HepG2 (cell line): ENCODE data around the gene BRPF1. TPM values are rescaled to one million over a fixed set of nuclear protein-coding genes. Genes with fewer than 3 reads are reported as not detected.

Source experiments
- CEBPG ChIP-seq: IDR thresholded peaks from 2 replicates; pipeline ENCODE4 v1.6.1; 2016
- ETV6 ChIP-seq: sonication (generic); formaldehyde crosslinking; conservative IDR thresholded peaks from 2 replicates; pipeline ENCODE4 v1.4.0; 2020; ENCODE audit warnings: missing genetic modification reagents
- KAT2B ChIP-seq: fragments of 150-350 bp; IDR thresholded peaks from 2 replicates; pipeline ENCODE4 v1.6.1; 2014; ENCODE audit warnings: low read depth, low read length, borderline replicate concordance
- KDM5B ChIP-seq: sonication (generic); formaldehyde crosslinking; IDR thresholded peaks from 2 replicates; pipeline ENCODE4 v1.4.0; 2020; ENCODE audit warnings: missing genetic modification reagents, mild to moderate bottlenecking, borderline replicate concordance
- MED13 ChIP-seq: sonication (generic); formaldehyde crosslinking; IDR thresholded peaks from 2 replicates; pipeline ENCODE4 v1.5.0; 2020; ENCODE audit warnings: missing genetic modification reagents
- NCOA5 ChIP-seq: sonication (generic); formaldehyde crosslinking; IDR thresholded peaks from 2 replicates; pipeline ENCODE4 v1.4.0; 2020; ENCODE audit warnings: missing genetic modification reagents
- PRDM10 ChIP-seq: sonication (generic); formaldehyde crosslinking; IDR thresholded peaks from 2 replicates; pipeline ENCODE4 v1.4.0; 2020; ENCODE audit warnings: low read depth, missing genetic modification reagents
- PRMT3 ChIP-seq: sonication (generic); formaldehyde crosslinking; IDR thresholded peaks from 2 replicates; pipeline ENCODE4 v1.8.1; 2022; ENCODE audit warnings: low read depth, mild to moderate bottlenecking, moderate library complexity, missing genetic modification reagents, borderline replicate concordance
- SIN3B ChIP-seq: fragments of 150-350 bp; IDR thresholded peaks from 2 replicates; pipeline ENCODE4 v1.6.1; 2014; ENCODE audit warnings: low read length
- ZFX ChIP-seq: sonication (generic); formaldehyde crosslinking; IDR thresholded peaks from 2 replicates; pipeline ENCODE4 v1.4.0; 2020; ENCODE audit warnings: mild to moderate bottlenecking, low read depth, missing genetic modification reagents, moderate library complexity
- ZGPAT ChIP-seq: IDR thresholded peaks from 2 replicates; pipeline ENCODE4 v1.6.1; 2016; ENCODE audit warnings: mild to moderate bottlenecking
- ZNF18 ChIP-seq: sonication (generic); formaldehyde crosslinking; IDR thresholded peaks from 2 replicates; pipeline ENCODE4 v1.8.0; 2022; ENCODE audit warnings: mild to moderate bottlenecking, missing genetic modification reagents; ENCODE audit not compliant: insufficient replicate concordance
- ZNF280B ChIP-seq: sonication (generic); formaldehyde crosslinking; IDR thresholded peaks from 2 replicates; pipeline ENCODE4 v1.5.0; 2020; ENCODE audit warnings: missing genetic modification reagents, mild to moderate bottlenecking, borderline replicate concordance
- ZNF317 ChIP-seq: sonication (generic); formaldehyde crosslinking; IDR thresholded peaks from 2 replicates; pipeline ENCODE4 v1.5.0; 2020; ENCODE audit warnings: mild to moderate bottlenecking, missing genetic modification reagents
- ZNF333 ChIP-seq: sonication (generic); formaldehyde crosslinking; IDR thresholded peaks from 2 replicates; pipeline ENCODE4 v1.4.0; 2020; ENCODE audit warnings: mild to moderate bottlenecking, missing genetic modification reagents, borderline replicate concordance
- ZNF350 ChIP-seq: sonication (generic); formaldehyde crosslinking; IDR thresholded peaks from 2 replicates; pipeline ENCODE4 v1.4.0; 2020; ENCODE audit warnings: mild to moderate bottlenecking, low read depth, missing genetic modification reagents, borderline replicate concordance
- ZNF556 ChIP-seq: sonication (generic); formaldehyde crosslinking; IDR thresholded peaks from 2 replicates; pipeline ENCODE4 v1.4.0; 2020; ENCODE audit warnings: mild to moderate bottlenecking, missing genetic modification reagents, borderline replicate concordance
- ZNF567 ChIP-seq: sonication (generic); formaldehyde crosslinking; IDR thresholded peaks from 2 replicates; pipeline ENCODE4 v1.8.1; 2023; ENCODE audit warnings: mild to moderate bottlenecking, missing genetic modification reagents, borderline replicate concordance
- polyA plus RNA-seq, 8 experiments: library from polyadenylated mRNA; depleted of rRNA in 3 of 8; stranded (reverse) in 7 of 8; unstranded in 1 of 8; fragments of >200 nt; fragmentation: Illumina TruSeq in 4 of 8; extraction: Trizol in 4 of 8; gene quantifications; 2 replicates each; pipeline versions ENCODE4 v1.2.1 to v1.2.3, GENCODE V29; 2011 to 2016; ENCODE audit warnings: low read depth in 4 of 8, missing spikeins in 1 of 8, mixed read lengths in 1 of 8; ENCODE audit not compliant: insufficient read depth in 1 of 8
- total RNA-seq, 5 experiments: library from RNA; depleted of rRNA; stranded (reverse); fragments of >200 nt; fragmentation: Illumina TruSeq; extraction: Trizol; gene quantifications; 2 replicates each; pipeline ENCODE4 v1.2.3, GENCODE V29; 2016; ENCODE audit warnings: low read depth in 1 of 5

Gene BRPF1
- total and polyA plus RNA-seq, 2 of the 13 experiments (the other 11 are each of a cell fraction or from before 2014, with no cell fraction given) = 7.3 to 10.0 TPM

GRCh38 chr3:9731206-9732079 is at the start of gene BRPF1 (continued):
- TF ChIP-seq ZNF333 (CRISPR knock-in tag) (0 out of 2 replicates have a peak, but pooled peaks have one; percentile 62), ZNF567 (CRISPR knock-in tag) (no peak; the same call in 1 of the 2 replicates), PRDM10 (CRISPR knock-in tag) (0 out of 2 replicates have a peak, but pooled peaks have one; percentile 42), KAT2B (no peak), ETV6 (CRISPR knock-in tag) (0 out of 2 replicates have a peak, but pooled peaks have one; percentile 40), ZFX (CRISPR knock-in tag) (peak; percentile 46; the same call in 1 of the 2 replicates), ZNF18 (CRISPR knock-in tag) (no peak), ZGPAT (peak; percentile 96), MED13 (CRISPR knock-in tag) (peak; percentile 41; the same call in 1 of the 2 replicates), KDM5B (CRISPR knock-in tag) (peak; percentile 62), PRMT3 (no peak), ZNF280B (peak; percentile 64; the same call in 1 of the 2 replicates), NCOA5 (CRISPR knock-in tag) (no peak), CEBPG (CRISPR knock-in tag) (no peak), ZNF556 (CRISPR knock-in tag) (0 out of 2 replicates have a peak, but pooled peaks have one; percentile 44), ZNF317 (CRISPR knock-in tag) (0 out of 2 replicates have a peak, but pooled peaks have one; percentile 53), ZNF350 (CRISPR knock-in tag) (peak; percentile 66; the same call in 1 of the 2 replicates), SIN3B (peak; percentile 71; the same call in 1 of the 2 replicates)
